H9 (cell line): ENCODE results near the gene PTEN. TPM values are rescaled to one million over a fixed set of nuclear protein-coding genes. Genes with fewer than 3 reads are reported as not detected.

Source experiments
- DNase-seq: peaks from one replicate; pipeline ENCODE4 v3.0.0-alpha.2; 2017
- H2AFZ ChIP-seq: one replicate; pipeline ENCODE4 v1.6.1; 2013; ENCODE audit warnings: mild to moderate bottlenecking, low read length, control low read depth, moderate library complexity
- H2AK5ac ChIP-seq: 2 replicates; pipeline ENCODE4 v1.6.1; 2013; ENCODE audit warnings: low read length, control low read depth, mixed read lengths; ENCODE audit not compliant: insufficient read length
- H2BK120ac ChIP-seq: one replicate; pipeline ENCODE4 v1.6.1; 2013; ENCODE audit warnings: low read depth, mild to moderate bottlenecking, low read length, control low read depth, inconsistent platforms; ENCODE audit not compliant: poor library complexity, severe bottlenecking
- H2BK12ac ChIP-seq: 2 replicates; pipeline ENCODE4 v1.6.1; 2013; ENCODE audit warnings: low read length, control low read depth, mixed read lengths, low read depth; ENCODE audit not compliant: insufficient read length
- H2BK15ac ChIP-seq: 2 replicates; pipeline ENCODE4 v1.6.1; 2013; ENCODE audit warnings: low read depth, low read length, control low read depth
- H2BK20ac ChIP-seq: one replicate; pipeline ENCODE4 v1.6.1; 2013; ENCODE audit warnings: low read depth, mild to moderate bottlenecking, low read length, control low read depth, inconsistent platforms; ENCODE audit not compliant: poor library complexity, severe bottlenecking
- H2BK5ac ChIP-seq: 2 replicates; pipeline ENCODE4 v1.6.1; 2013; ENCODE audit warnings: low read length, control low read depth, mixed read lengths; ENCODE audit not compliant: insufficient read length
- H3K14ac ChIP-seq: 2 replicates; pipeline ENCODE4 v1.6.1; 2013; ENCODE audit warnings: low read length, control low read depth; ENCODE audit not compliant: insufficient read depth
- H3K18ac ChIP-seq: 2 replicates; pipeline ENCODE4 v1.6.1; 2013; ENCODE audit warnings: low read depth, mild to moderate bottlenecking, mixed read lengths, low read length, control low read depth; ENCODE audit not compliant: insufficient read length
- H3K23ac ChIP-seq: 2 replicates; pipeline ENCODE4 v1.6.1; 2013; ENCODE audit warnings: low read length, control low read depth, mixed read lengths, low read depth; ENCODE audit not compliant: insufficient read length
- H3K23me2 ChIP-seq: 2 replicates; pipeline ENCODE4 v1.6.1; 2013; ENCODE audit warnings: low read depth, mild to moderate bottlenecking, mixed read lengths, low read length, control low read depth; ENCODE audit not compliant: insufficient read length, poor library complexity, severe bottlenecking
- H3K27ac ChIP-seq: 2 replicates; pipeline ENCODE4 v1.5.1; 2013; ENCODE audit warnings: low read length, control low read depth, mixed read lengths, low read depth; ENCODE audit not compliant: insufficient read length
- H3K27me3 ChIP-seq: 2 replicates; pipeline ENCODE4 v1.6.1; 2013; ENCODE audit warnings: low read length, control low read depth, inconsistent platforms; ENCODE audit not compliant: insufficient read depth
- H3K4ac ChIP-seq: 2 replicates; pipeline ENCODE4 v1.6.1; 2013; ENCODE audit warnings: low read depth, mild to moderate bottlenecking, control low read depth, inconsistent platforms, low read length, moderate library complexity
- H3K4me1 ChIP-seq: 2 replicates; pipeline ENCODE4 v1.6.1; 2013; ENCODE audit warnings: low read length, control low read depth, inconsistent platforms; ENCODE audit not compliant: insufficient read depth
- H3K4me2 ChIP-seq: 2 replicates; pipeline ENCODE4 v1.6.1; 2013; ENCODE audit warnings: low read length, control low read depth, mixed read lengths; ENCODE audit not compliant: insufficient read length, insufficient read depth
- H3K56ac ChIP-seq: 2 replicates; pipeline ENCODE4 v1.6.1; 2013; ENCODE audit warnings: low read depth, mild to moderate bottlenecking, mixed read lengths, low read length, control low read depth; ENCODE audit not compliant: insufficient read length
- H3K79me1 ChIP-seq: 2 replicates; pipeline ENCODE4 v1.6.1; 2013; ENCODE audit warnings: low read depth, mild to moderate bottlenecking, moderate library complexity, low read length, control low read depth, inconsistent platforms; ENCODE audit not compliant: insufficient read depth, poor library complexity, severe bottlenecking
- H3K79me2 ChIP-seq: 2 replicates; pipeline ENCODE4 v1.6.1; 2013; ENCODE audit warnings: low read length, control low read depth, inconsistent platforms; ENCODE audit not compliant: insufficient read depth
- H3K9ac ChIP-seq: 2 replicates; pipeline ENCODE4 v1.6.1; 2013; ENCODE audit warnings: low read length, control low read depth, mixed read lengths; ENCODE audit not compliant: insufficient read length; ENCODE audit errors: extremely low read depth
- H3K9me3 ChIP-seq: one replicate; pipeline ENCODE4 v1.6.1; 2013; ENCODE audit warnings: low read depth, low read length, inconsistent platforms; ENCODE audit not compliant: control insufficient read depth
- H3T11ph ChIP-seq: one replicate; pipeline ENCODE4 v1.6.1; 2013; ENCODE audit warnings: mild to moderate bottlenecking, low read length, control low read depth, inconsistent platforms
- H4K20me1 ChIP-seq: one replicate; pipeline ENCODE4 v1.6.1; 2013; ENCODE audit not compliant: control insufficient read depth, insufficient read length, insufficient read depth
- H4K5ac ChIP-seq: 2 replicates; pipeline ENCODE4 v1.6.1; 2013; ENCODE audit warnings: low read depth, mild to moderate bottlenecking, mixed read lengths, low read length, control low read depth; ENCODE audit not compliant: insufficient read length
- H4K8ac ChIP-seq: replicated peaks from 2 replicates; pipeline ENCODE4 v1.6.1; 2013; ENCODE audit warnings: low read length, control low read depth, mixed read lengths, low read depth; ENCODE audit not compliant: insufficient read length
- H4K91ac ChIP-seq: 2 replicates; pipeline ENCODE4 v1.6.1; 2013; ENCODE audit warnings: low read depth, mild to moderate bottlenecking, moderate library complexity, mixed read lengths, low read length, control low read depth; ENCODE audit not compliant: insufficient read length
- H3K27ac Mint-ChIP-seq, 3 experiments: 2 replicates in 2 of 3; 3 replicates in 1 of 3; pipeline ENCODE4 v1.8.0; 2020 to 2021; ENCODE audit warnings: mixed read lengths in 3 of 3, mild to moderate bottlenecking in 1 of 3, moderate library complexity in 1 of 3
- H3K27me3 Mint-ChIP-seq: 2 replicates; pipeline ENCODE4 v1.8.0; 2021; ENCODE audit warnings: low read depth, mild to moderate bottlenecking, moderate library complexity, mixed read lengths
- H3K36me3 Mint-ChIP-seq, 3 experiments: 2 replicates in 2 of 3; 3 replicates in 1 of 3; pipeline ENCODE4 v1.8.0; 2020 to 2021; ENCODE audit warnings: low read depth in 3 of 3, mixed read lengths in 3 of 3; ENCODE audit not compliant: insufficient read depth in 1 of 3
- H3K4me1 Mint-ChIP-seq, 2 experiments: 2 replicates each; pipeline ENCODE4 v1.8.0; 2020; ENCODE audit warnings: mixed read lengths in 2 of 2
- H3K4me3 Mint-ChIP-seq, 2 experiments: 2 replicates in 1 of 2; 3 replicates in 1 of 2; pipeline ENCODE4 v1.8.0; 2020 to 2021; ENCODE audit warnings: mild to moderate bottlenecking in 2 of 2, mixed read lengths in 2 of 2, moderate library complexity in 1 of 2
- H3K9me3 Mint-ChIP-seq, 2 experiments: 2 replicates in 1 of 2; 3 replicates in 1 of 2; pipeline ENCODE4 v1.8.0; 2020; ENCODE audit warnings: mild to moderate bottlenecking in 2 of 2, mixed read lengths in 2 of 2, moderate library complexity in 1 of 2
- CTCF ChIP-seq: fragments of 200-600 bp; sonication (generic); conservative IDR thresholded peaks from 3 replicates; pipeline ENCODE4 v1.8.0; 2021; ENCODE audit warnings: antibody characterized with exemption, mild to moderate bottlenecking
- WGBS: extraction: QIAGEN DNeasy Blood & Tissue Kit; methylation state at CpG from one replicate; pipeline ENCODE4 v1.1.7; 2013; ENCODE audit warnings: missing lambda C conversion rate, low lambda C conversion rate, mixed read lengths; ENCODE audit not compliant: insufficient read length; ENCODE audit errors: extremely low coverage; 5-methylcytosine and 5-hydroxymethylcytosine counted together
- total RNA-seq: library from RNA; stranded (reverse); gene quantifications from 2 replicates; pipeline ENCODE4 v1.2.1, GENCODE V29; 2021

PTEN gene
- total RNA-seq, 1 experiment from 2014 or later = 52.8 TPM

- Histone ChIP-seq H3K4ac (no peak overlapping the region), H3K79me2 (no peaks in the 10 kb centered on the region), H3K56ac (no peak overlapping the region), H4K8ac (no peak overlapping the region), H2BK20ac (no peak overlapping the region), H4K20me1 (no peaks in the 10 kb centered on the region), H2BK12ac (no peak overlapping the region), H2BK5ac (no peak overlapping the region), H3K4me1 (peaks cover 12% of the 10 kb centered on the region), H3K23me2 (no peaks in the 10 kb centered on the region), H3K27me3 (no peaks in the 10 kb centered on the region), H2AK5ac (no peak overlapping the region), H3K79me1 (no peaks in the 10 kb centered on the region), H3K27ac (no peak overlapping the region), H3K9ac (no peak overlapping the region), H4K91ac (no peak overlapping the region), H3K14ac (no peak overlapping the region), H3K4me2 (no peak overlapping the region), H4K5ac (no peak overlapping the region), H3K18ac (no peak overlapping the region), H2BK15ac (no peak overlapping the region), H3K23ac (no peak overlapping the region), H2BK120ac (no peak overlapping the region), H2AFZ (no peak overlapping the region), H3K9me3 (no peaks in the 10 kb centered on the region), H3T11ph (no peak overlapping the region)
- Mint-ChIP-seq H3K4me3 (peak overlapping the region in 1 of 2 experiments; percentile 41; a peak in 3 of 5 replicates), H3K27ac (peak overlapping the region; percentile 95 to 98 (median 98); a peak in 5 of 7 replicates), H3K36me3 (peaks cover 0 to 5% (median 3%) of the 10 kb centered on the region in 3 experiments; a peak in 3 of 7 replicates), H3K9me3 (no peaks in the 10 kb centered on the region), H3K4me1 (peaks cover 77 to 82% of the 10 kb centered on the region in 2 experiments), H3K27me3 (no peaks in the 10 kb centered on the region)
- no CpG with 5 or more reads among the region's 3 CpGs for WGBS
- DNase-seq = no peak
- no peak for TF ChIP-seq CTCF
These were observed 110.7 kb downstream of the PTEN start for GRCh38 chr10:87974130-87974529.
